Thyroid gland (tissue), 4 donors: ENCODE measurements around the gene ZNF214.

ENCODE experiments used
- POLR2A ChIP-seq, 2 donors: fragments of 450-650 bp; IDR thresholded peaks; one replicate each; pipeline ENCODE4 v1.6.1; 2017; ENCODE audit warnings: antibody characterized with exemption in 2 of 2, mild to moderate bottlenecking in 2 of 2, moderate library complexity in 1 of 2
- TF ChIP-seq, protein P1 (sequence below), 6 experiments: fragments of 200-600 bp in 3 of 6; fragments of 450-650 bp in 3 of 6; sonication (generic) in 3 of 6; IDR thresholded peaks; one replicate each; pipeline ENCODE4 v1.5.1; 2016 to 2019; ENCODE audit warnings: antibody characterized with exemption in 6 of 6, mild to moderate bottlenecking in 2 of 6, inconsistent platforms in 1 of 6, moderate library complexity in 1 of 6

DNA sequence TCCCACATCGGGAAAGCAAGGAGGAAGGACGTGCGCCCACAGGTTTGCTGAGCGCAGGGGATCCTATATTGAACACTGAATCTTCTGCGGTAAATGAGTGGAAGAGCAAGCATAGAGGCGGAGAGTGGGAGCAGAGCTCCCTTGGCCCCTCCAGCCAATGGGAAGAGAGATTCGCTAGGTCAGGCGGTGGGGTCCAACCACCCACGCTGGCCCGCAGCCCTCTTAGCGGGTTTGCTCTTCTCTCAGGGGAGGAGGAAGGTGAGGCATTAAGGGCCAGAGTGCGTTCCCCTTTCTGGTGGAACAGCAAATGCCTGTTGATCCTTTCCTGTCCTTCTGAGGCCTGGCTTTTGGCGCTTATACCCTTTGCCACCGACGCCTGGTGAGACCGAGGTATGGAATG, 10.7 kb upstream of the ZNF214 start:
- TF ChIP-seq, protein P1, sequence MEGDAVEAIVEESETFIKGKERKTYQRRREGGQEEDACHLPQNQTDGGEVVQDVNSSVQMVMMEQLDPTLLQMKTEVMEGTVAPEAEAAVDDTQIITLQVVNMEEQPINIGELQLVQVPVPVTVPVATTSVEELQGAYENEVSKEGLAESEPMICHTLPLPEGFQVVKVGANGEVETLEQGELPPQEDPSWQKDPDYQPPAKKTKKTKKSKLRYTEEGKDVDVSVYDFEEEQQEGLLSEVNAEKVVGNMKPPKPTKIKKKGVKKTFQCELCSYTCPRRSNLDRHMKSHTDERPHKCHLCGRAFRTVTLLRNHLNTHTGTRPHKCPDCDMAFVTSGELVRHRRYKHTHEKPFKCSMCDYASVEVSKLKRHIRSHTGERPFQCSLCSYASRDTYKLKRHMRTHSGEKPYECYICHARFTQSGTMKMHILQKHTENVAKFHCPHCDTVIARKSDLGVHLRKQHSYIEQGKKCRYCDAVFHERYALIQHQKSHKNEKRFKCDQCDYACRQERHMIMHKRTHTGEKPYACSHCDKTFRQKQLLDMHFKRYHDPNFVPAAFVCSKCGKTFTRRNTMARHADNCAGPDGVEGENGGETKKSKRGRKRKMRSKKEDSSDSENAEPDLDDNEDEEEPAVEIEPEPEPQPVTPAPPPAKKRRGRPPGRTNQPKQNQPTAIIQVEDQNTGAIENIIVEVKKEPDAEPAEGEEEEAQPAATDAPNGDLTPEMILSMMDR (IDR thresholded peaks at IDR 0.05): no peak
- TF ChIP-seq POLR2A (IDR thresholded peaks at IDR 0.05): no peak
